ENCODE results near the gene PRPF39.

DNA sequence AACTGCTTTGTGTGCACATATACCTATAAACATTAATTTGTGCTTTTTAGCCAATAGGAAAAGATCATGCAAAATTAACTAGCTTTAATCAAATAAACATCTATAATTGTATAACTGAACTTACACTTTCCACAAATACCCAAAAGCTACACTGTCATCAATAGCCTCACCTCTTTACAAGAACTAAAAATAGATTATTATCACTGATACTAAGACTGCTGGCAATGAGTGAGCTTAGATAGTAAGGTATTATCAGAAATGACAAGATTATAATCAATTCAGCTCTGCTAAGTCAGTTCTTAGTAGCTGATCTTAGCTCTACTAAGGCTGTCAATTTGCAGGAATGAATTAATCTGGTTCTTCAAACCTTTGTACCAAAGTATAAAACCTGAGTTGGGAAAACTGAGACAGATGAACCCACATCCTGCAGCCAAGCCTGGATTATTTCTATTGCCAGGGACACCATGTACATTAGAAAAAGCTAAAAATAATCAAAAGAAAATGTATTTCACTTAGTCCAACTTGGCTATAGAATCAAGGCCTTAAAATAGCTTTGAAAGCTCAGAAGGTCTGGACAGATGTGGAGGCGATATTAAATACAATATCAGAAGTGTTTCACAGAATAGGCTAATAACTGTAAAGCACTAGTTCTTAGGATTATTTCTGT, 45.2 kb downstream of the PRPF39 start:
- TF ChIP-seq POLR2A (IDR thresholded peaks at IDR 0.05) = no peak
- TF ChIP-seq, protein P1, sequence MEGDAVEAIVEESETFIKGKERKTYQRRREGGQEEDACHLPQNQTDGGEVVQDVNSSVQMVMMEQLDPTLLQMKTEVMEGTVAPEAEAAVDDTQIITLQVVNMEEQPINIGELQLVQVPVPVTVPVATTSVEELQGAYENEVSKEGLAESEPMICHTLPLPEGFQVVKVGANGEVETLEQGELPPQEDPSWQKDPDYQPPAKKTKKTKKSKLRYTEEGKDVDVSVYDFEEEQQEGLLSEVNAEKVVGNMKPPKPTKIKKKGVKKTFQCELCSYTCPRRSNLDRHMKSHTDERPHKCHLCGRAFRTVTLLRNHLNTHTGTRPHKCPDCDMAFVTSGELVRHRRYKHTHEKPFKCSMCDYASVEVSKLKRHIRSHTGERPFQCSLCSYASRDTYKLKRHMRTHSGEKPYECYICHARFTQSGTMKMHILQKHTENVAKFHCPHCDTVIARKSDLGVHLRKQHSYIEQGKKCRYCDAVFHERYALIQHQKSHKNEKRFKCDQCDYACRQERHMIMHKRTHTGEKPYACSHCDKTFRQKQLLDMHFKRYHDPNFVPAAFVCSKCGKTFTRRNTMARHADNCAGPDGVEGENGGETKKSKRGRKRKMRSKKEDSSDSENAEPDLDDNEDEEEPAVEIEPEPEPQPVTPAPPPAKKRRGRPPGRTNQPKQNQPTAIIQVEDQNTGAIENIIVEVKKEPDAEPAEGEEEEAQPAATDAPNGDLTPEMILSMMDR (IDR thresholded peaks at IDR 0.05) = no peak
- TF ChIP-seq POLR2AphosphoS5 (IDR thresholded peaks at IDR 0.05) = no peak

Measured in prostate gland (tissue), 2 donors.